Raji (cell line): ENCODE data around the gene NPPC.

Experiments
- POLR2A ChIP-seq: IDR thresholded peaks from 2 replicates; pipeline ENCODE4 v1.6.1; 2011; ENCODE audit warnings: low read depth, low read length, control low read depth; ENCODE audit not compliant: insufficient read depth

Gene NPPC

GRCh38 chr2:231941673-231942072, 15.5 kb upstream of the NPPC start:
- no peak for TF ChIP-seq POLR2A

DNA sequence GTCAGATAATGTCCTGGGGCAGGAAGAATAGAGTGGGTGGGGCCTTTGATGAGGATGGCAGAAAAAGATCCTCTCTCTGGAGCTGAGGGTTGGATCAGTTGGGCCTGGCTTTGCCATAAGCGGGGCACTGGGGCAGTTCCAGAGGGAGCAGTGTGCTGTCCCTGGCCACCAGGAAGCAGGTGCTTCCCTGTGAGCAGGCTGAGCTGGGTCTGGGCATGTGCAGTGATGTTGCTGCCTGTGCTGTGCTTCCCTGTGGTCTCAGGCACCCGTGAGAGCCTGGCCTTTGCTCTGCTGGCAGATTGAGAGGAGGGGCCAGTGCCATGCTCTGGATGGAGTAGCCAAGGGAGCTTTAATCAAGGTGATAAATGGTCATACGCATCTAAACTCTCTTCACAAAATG, 14.6 kb upstream of the NPPC start:
- no peak for TF ChIP-seq POLR2A

GRCh38 chr2:231939022-231939421, 12.8 kb upstream of the NPPC start:
- TF ChIP-seq POLR2A: no peak

DNA sequence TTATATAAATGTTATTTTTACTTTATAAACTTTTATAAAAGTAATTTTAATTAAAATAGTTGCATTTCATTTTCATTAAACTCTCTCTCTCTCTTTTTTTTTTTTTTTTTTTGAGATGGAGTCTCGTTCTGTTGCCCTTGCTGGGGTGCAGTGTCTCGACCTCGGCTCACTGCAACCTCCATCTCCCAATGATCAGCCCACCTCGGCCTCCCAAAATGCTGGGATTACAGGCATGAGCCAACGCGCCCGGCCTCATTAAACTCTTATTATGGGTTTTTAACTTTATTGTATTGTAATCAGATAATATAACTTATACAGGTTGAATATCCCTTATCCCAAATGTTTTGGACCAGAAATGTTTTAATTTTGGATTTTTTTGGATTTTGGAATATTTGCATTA, 10.9 kb upstream of the NPPC start:
- no peak for TF ChIP-seq POLR2A

GRCh38 chr2:231936491-231936890, 10.3 kb upstream of the NPPC start:
- no peak for TF ChIP-seq POLR2A

DNA sequence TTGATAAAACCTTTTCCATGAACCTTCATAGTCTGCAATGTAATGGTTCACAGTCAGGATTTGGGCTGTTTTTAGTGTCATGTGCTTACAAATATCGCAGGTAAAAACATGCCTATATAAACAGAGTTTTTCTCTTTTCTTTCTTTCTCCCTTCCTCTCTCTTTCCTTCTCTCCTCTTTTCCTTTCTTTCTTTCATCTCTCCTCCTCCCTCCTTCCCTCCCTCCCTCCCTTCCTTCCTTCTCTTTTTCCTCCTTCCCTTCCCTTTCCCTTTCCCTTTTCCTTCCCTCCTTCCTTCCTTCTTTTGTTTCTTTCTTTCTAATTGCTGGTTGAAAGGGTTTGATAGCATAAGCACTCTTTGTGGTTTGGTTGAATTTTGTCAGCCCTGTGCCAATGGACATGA, 9.6 kb upstream of the NPPC start:
- no peak for TF ChIP-seq POLR2A

- TF ChIP-seq POLR2A: no peak
These were observed 9.0 kb upstream of the NPPC start for GRCh38 chr2:231935207-231935524.

DNA sequence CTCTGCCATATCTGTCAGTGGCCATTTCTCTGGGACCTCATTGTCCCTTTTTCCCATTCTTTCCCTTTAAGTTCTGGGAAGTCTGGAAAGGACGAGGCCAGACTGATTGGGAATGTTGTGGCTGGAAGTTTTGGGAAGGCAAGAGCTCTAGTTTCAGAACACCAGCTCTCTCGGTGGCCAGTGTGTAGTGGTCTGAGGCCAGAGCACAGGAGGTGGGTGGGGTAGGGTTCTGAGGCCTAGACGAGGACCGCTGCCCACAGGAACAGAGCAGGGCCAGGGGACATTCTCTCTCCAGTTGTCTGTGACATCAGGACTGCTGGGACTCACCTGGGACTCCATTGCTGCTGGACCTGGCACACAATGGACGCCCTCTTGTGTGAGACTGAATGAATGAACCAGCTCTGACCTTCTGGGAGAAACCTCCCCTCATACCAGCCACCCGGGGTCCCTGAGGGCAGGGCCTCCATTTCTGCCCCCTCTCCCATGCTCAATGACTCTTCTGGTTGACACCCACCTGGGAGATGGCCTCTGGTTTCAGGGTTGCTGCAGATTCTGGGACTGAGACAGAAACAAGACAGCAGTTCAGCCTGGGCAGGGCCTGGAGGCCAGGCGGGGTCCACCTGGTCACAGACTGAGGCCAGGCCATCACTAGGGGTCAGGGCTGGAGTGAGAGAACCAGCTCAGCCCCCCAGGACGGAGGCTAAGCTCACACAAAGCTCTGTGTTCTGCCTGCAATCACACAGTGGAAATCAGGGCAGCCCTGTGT, 8.4 kb upstream of the NPPC start:
- no peak for TF ChIP-seq POLR2A

- no peak for TF ChIP-seq POLR2A
These were observed 7.8 kb upstream of the NPPC start for GRCh38 chr2:231933916-231934401.

GRCh38 chr2:231932985-231933915, 7.1 kb upstream of the NPPC start:
- TF ChIP-seq POLR2A: no peak

DNA sequence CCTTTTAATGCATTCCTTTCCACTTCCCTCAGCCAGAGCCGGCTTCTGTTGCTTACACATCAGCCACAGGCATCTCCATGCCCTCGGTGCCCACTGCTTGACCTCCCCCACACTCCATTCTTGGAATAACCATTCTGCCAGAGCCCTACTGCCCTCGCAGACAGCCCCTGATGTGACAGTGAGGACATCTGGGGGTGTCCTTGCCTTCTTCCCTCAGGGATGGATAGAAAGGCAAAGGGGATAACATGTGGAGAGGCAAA, 6.4 kb upstream of the NPPC start:
- TF ChIP-seq POLR2A: no peak

DNA sequence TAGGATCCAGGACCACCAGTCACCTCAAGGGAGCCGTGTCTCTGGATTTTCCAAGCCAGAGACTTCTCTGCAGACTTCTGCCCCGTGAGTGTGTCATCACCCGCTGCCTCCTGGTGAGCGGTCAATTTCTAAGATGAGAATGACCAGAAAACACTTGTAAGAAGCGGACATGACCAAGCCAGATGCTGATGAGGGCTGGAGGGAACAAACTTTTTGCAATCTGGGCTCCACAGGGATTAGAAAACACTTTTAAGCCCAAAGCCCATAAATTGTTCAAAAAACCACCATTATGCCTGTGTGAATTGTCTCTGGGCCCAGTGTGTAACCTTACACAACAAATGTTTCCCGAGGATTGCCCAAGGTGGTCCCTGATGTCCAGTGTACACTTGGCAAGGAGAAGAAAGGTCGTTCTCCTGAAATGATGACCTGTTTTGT, 5.3 kb upstream of the NPPC start:
- TF ChIP-seq POLR2A: no peak

DNA sequence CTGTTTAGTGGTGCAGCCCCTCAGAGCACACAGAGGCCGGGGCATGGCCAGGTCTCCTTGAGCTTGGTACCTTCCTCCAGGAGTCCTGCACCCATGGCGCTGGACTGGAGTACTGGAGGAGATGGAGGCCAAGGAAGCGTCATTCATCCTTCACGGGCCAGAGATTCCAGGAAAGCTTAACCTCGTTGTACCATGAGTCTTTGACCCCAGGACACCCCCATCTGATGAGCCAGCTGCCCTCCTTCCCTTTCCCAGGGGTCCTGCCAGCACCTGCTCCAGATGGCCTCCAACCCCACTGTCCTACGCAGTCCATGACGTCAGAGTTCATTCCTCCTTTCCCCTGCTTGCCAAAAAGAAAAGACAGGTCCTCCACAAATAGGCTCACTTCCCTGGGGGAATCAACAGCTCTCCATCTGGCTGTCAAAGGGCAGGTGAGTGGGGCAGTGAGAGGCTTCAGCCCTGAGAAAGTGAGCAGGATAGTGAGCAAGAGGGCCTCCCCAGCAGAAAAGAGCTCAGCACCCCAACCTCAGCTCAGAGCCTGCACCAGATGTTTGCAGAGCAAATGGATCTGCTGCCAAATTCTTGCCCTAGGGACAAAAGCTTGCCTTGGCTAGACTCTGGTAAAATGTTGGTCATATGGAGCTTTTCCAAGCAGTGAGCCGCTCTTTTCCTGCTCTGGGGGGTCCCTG, 4.5 kb upstream of the NPPC start:
- TF ChIP-seq POLR2A: no peak

DNA sequence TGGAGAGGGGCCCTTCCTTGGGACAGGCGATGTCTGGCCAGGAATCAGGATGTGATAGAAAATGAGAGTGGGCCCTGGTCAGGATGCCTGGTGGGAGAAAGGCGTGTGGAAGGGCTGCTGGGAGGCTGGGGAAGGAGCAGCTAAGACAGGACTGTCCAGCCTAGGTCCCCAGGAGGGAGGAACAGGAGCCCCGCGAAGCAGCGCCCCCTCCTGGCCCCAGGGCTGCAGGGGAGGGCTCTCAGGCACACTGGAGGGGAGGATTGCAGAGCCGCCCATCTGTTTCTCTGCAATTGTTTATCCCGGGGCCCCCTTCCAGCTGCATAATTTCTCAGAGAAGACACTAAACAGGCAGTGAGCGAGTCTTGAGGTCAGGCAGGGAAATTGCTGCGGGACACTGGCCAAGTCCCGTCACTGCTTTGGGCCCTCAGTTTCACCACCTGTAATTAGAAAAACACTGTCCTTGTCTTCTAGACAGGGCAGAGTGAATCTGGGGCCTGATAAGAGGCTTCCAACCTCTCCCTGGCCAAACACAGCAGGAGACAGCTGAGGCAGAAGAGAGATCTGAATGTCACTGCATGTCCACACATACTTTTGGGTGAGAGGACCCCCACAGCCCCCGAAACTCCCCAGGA, 3.9 kb upstream of the NPPC start:
- no peak for TF ChIP-seq POLR2A
